Measurements from ENCODE around the gene NPAP1. TPM values are rescaled to one million over a fixed set of nuclear protein-coding genes. Genes with fewer than 3 reads are reported as not detected.

The NPAP1 gene, protein sequence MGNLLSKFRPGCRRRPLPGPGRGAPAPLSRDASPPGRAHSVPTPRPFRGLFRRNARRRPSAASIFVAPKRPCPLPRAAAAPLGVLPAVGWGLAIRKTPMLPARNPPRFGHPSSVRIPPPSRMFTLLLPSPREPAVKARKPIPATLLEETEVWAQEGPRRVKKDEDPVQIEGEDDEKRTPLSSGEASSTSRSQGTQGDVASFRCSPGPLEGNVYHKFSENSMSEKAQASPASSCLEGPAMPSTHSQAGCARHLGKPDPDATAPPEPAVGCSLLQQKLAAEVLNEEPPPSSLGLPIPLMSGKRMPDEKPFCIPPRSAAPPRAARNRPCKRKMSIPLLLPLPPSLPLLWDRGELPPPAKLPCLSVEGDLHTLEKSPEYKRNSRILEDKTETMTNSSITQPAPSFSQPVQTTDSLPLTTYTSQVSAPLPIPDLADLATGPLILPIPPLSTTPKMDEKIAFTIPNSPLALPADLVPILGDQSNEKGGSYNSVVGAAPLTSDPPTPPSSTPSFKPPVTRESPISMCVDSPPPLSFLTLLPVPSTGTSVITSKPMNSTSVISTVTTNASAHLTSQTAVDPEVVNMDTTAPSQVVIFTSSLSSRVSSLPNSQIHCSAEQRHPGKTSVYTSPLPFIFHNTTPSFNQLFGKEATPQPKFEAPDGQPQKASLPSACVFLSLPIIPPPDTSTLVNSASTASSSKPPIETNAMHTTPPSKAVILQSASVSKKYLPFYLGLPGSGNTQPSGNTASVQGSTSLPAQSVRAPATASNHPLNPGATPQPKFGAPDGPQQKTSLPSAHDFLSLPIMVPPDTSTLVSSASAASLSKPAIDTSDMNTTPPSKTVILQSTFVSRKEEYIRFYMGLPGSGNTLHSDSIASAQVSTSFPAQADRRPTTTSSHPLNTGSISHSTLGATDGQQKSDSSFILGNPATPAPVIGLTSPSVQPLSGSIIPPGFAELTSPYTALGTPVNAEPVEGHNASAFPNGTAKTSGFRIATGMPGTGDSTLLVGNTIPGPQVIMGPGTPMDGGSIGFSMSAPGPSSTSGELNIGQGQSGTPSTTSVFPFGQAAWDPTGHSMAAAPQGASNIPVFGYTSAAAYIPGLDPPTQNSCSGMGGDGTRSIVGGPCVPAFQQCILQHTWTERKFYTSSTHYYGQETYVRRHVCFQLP
- not detected in 2 replicates for total RNA-seq

DNA sequence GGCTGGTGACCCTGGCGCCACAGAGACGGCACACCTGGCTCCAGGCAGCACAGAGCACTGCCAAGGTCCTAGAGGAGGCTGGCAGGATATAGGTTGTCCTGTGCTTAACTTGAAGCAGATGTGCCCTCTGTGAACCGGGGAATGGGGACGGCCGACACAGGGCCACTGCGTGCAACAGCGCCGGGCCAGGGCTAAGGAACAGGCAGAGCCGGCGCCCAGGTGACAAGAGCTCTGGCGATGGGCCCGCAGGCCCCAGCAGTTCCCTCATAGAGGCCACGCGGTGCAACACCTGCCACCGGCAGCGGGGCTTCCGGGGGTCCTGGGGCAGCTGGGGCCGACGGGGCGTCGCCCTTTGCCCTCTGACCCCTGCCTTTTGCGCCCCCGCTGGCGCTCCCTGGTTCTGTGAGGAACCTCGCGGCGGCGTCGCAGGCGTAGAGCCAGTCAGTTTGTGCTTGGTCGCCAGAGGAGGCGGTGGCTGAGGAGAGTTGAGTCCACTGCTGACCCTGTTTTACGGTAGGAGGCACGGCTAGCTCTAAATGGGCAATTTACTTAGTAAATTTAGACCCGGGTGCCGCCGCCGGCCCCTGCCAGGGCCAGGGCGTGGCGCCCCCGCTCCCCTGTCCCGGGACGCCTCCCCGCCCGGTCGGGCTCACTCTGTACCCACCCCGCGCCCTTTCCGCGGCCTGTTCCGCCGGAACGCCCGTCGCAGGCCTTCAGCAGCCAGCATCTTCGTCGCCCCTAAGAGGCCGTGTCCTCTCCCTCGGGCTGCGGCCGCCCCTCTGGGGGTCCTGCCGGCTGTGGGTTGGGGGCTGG is at the start of gene NPAP1:
NPAP1 (plus strand) TSS at position 444 of the 813 bp plus-strand sequence; CDS start at position 537, 93 bp downstream.

